ENCODE measurements around the gene ADGRL1.

The ADGRL1 gene

GRCh38 chr19:14119644-14120496 is 86.1 kb downstream of the ADGRL1 start:
- TF ChIP-seq REST (IDR thresholded peaks at IDR 0.05; ENCODE audit: insufficient read depth in 1 of 2, low read depth in 2 of 2, low read length in 2 of 2) (no peak), TAF1 (IDR thresholded peaks at IDR 0.05; ENCODE audit: borderline replicate concordance, insufficient read depth, low read length) (no peak), FOXP2 (optimal IDR thresholded peaks at IDR 0.05; ENCODE audit: borderline replicate concordance, extremely low read depth, extremely low read length, insufficient read depth) (no peak), SIN3A (IDR thresholded peaks at IDR 0.05; ENCODE audit: borderline replicate concordance, insufficient read depth, low read length) (no peak), POLR2AphosphoS5 (IDR thresholded peaks at IDR 0.05; ENCODE audit: low read depth, low read length) (no peak)

- TF ChIP-seq FOXP2 (optimal IDR thresholded peaks at IDR 0.05; ENCODE audit: borderline replicate concordance, extremely low read depth, extremely low read length, insufficient read depth) (no peak), POLR2AphosphoS5 (IDR thresholded peaks at IDR 0.05; ENCODE audit: low read depth, low read length) (no peak), TAF1 (IDR thresholded peaks at IDR 0.05; ENCODE audit: borderline replicate concordance, insufficient read depth, low read length) (no peak), REST (IDR thresholded peaks at IDR 0.05; ENCODE audit: insufficient read depth in 1 of 2, low read depth in 2 of 2, low read length in 2 of 2) (no peak)
Observed at GRCh38 chr19:14119146-14119545, 86.8 kb downstream of the ADGRL1 start.

- TF ChIP-seq FOXP2 (optimal IDR thresholded peaks at IDR 0.05; ENCODE audit: borderline replicate concordance, extremely low read depth, extremely low read length, insufficient read depth) (peak; percentile 13), SIN3A (IDR thresholded peaks at IDR 0.05; ENCODE audit: borderline replicate concordance, insufficient read depth, low read length) (no peak)
Observed at GRCh38 chr19:14118165-14119051, 87.6 kb downstream of the ADGRL1 start.

GRCh38 chr19:14117668-14118164 is 88.3 kb downstream of the ADGRL1 start, which contains the start of gene PRKACA:
TSS of gene PRKACA (minus strand) at chr19:14117762. CDS start at chr19:14117547, 215 bp downstream.
- 0 out of 2 replicates have a peak, but pooled peaks have one; percentile 33 for TF ChIP-seq TAF1 (IDR thresholded peaks at IDR 0.05; ENCODE audit: borderline replicate concordance, insufficient read depth, low read length)
- TF ChIP-seq POLR2AphosphoS5 (IDR thresholded peaks at IDR 0.05; ENCODE audit: low read depth, low read length): no peak
- TF ChIP-seq REST (IDR thresholded peaks at IDR 0.05; ENCODE audit: insufficient read depth in 1 of 2, low read depth in 2 of 2, low read length in 2 of 2): no peak
- TF ChIP-seq FOXP2 (optimal IDR thresholded peaks at IDR 0.05; ENCODE audit: borderline replicate concordance, extremely low read depth, extremely low read length, insufficient read depth): no peak

- TF ChIP-seq SIN3A (IDR thresholded peaks at IDR 0.05; ENCODE audit: borderline replicate concordance, insufficient read depth, low read length): 0 out of 2 replicates have a peak, but pooled peaks have one; percentile 10
- TF ChIP-seq TAF1 (IDR thresholded peaks at IDR 0.05; ENCODE audit: borderline replicate concordance, insufficient read depth, low read length): no peak
Observed at GRCh38 chr19:14116918-14117578, 88.9 kb downstream of the ADGRL1 start.

All from PFSK-1 (cell line).